HPDE6-E6E7 (cell line): ENCODE results near the gene CEACAM7.

Experiments
- DNase-seq: peaks from one replicate; pipeline ENCODE4 v3.0.0; 2011; ENCODE audit warnings: missing footprints; ENCODE audit errors: extremely low spot score

CEACAM7 gene

DNA sequence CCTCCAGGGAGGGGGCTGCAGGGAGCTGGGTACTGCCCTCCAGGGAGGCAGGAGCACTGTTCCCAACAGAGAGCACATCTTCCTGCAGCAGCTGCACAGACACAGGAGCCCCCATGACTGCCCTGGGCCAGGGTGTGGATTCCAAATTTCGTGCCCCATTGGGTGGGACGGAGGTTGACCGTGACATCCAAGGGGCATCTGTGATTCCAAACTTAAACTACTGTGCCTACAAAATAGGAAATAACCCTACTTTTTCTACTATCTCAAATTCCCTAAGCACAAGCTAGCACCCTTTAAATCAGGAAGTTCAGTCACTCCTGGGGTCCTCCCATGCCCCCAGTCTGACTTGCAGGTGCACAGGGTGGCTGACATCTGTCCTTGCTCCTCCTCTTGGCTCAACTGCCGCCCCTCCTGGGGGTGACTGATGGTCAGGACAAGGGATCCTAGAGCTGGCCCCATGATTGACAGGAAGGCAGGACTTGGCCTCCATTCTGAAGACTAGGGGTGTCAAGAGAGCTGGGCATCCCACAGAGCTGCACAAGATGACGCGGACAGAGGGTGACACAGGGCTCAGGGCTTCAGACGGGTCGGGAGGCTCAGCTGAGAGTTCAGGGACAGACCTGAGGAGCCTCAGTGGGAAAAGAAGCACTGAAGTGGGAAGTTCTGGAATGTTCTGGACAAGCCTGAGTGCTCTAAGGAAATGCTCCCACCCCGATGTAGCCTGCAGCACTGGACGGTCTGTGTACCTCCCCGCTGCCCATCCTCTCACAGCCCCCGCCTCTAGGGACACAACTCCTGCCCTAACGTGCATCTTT, 12.5 kb upstream of the CEACAM7 start:
- no peak for DNase-seq

DNA sequence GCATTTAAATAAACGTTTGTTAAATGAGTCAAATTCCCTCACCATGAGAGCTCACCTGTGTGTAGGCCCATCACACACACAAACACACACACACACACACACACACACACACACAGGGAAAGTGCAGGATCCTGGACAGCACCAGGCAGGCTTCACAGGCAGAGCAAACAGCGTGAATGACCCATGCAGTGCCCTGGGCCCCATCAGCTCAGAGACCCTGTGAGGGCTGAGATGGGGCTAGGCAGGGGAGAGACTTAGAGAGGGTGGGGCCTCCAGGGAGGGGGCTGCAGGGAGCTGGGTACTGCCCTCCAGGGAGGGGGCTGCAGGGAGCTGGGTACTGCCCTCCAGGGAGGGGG, 11.9 kb upstream of the CEACAM7 start:
- no peak for DNase-seq

- DNase-seq = peak; percentile 49
These were observed 11.3 kb upstream of the CEACAM7 start for GRCh38 chr19:41699231-41699967.

DNA sequence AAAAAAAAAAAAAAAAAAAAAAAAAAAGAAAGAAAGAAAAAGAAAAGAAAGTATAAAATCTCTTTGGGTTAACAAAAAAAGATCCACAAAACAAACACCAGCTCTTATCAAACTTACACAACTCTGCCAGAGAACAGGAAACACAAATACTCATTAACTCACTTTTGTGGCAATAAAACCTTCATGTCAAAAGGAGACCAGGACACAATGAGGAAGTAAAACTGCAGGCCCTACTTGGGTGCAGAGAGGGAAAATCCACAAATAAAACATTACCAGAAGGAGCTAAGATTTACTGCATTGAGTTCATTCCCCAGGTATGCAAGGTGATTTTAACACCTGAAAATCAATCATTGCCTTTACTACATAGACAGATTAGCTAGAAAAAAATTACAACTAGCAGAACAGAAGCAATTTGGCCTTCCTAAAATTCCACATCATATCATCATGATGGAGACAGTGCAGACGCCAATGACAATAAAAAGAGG, 10.7 kb upstream of the CEACAM7 start:
- no peak for DNase-seq

DNA sequence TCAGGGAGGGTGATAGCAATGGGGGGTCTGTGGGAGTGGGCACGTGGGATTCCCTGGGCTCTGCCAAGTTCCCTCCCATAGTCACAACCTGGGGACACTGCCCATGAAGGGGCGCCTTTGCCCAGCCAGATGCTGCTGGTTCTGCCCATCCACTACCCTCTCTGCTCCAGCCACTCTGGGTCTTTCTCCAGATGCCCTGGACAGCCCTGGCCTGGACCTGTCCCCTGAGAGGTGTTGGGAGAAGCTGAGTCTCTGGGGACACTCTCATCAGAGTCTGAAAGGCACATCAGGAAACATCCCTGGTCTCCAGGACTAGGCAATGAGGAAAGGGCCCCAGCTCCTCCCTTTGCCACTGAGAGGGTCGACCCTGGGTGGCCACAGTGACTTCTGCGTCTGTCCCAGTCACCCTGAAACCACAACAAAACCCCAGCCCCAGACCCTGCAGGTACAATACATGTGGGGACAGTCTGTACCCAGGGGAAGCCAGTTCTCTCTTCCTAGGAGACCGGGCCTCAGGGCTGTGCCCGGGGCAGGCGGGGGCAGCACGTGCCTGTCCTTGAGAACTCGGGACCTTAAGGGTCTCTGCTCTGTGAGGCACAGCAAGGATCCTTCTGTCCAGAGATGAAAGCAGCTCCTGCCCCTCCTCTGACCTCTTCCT, 9.3 kb upstream of the CEACAM7 start:
- DNase-seq = no peak

DNA sequence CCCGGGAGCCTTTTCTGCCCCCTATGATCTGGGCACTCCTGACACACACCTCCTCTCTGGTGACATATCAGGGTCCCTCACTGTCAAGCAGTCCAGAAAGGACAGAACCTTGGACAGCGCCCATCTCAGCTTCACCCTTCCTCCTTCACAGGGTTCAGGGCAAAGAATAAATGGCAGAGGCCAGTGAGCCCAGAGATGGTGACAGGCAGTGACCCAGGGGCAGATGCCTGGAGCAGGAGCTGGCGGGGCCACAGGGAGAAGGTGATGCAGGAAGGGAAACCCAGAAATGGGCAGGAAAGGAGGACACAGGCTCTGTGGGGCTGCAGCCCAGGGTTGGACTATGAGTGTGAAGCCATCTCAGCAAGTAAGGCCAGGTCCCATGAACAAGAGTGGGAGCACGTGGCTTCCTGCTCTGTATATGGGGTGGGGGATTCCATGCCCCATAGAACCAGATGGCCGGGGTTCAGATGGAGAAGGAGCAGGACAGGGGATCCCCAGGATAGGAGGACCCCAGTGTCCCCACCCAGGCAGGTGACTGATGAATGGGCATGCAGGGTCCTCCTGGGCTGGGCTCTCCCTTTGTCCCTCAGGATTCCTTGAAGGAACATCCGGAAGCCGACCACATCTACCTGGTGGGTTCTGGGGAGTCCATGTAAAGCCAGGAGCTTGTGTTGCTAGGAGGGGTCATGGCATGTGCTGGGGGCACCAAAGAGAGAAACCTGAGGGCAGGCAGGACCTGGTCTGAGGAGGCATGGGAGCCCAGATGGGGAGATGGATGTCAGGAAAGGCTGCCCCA, 8.5 kb upstream of the CEACAM7 start:
- DNase-seq = no peak

- no peak for DNase-seq
These were observed 7.7 kb upstream of the CEACAM7 start for GRCh38 chr19:41695745-41696144.

GRCh38 chr19:41694831-41695635, 7.0 kb upstream of the CEACAM7 start:
- no peak for DNase-seq

- no peak for DNase-seq
These were observed 6.1 kb upstream of the CEACAM7 start for GRCh38 chr19:41694196-41694595.

GRCh38 chr19:41691268-41691970, 3.3 kb upstream of the CEACAM7 start:
- no peak for DNase-seq

- DNase-seq = no peak
These were observed 2.7 kb upstream of the CEACAM7 start for GRCh38 chr19:41690801-41691065.

- DNase-seq = no peak
These were observed 2.1 kb upstream of the CEACAM7 start for GRCh38 chr19:41689993-41690800.

- DNase-seq = no peak
These were observed 617 bp upstream of the CEACAM7 start for GRCh38 chr19:41688687-41689086.

DNA sequence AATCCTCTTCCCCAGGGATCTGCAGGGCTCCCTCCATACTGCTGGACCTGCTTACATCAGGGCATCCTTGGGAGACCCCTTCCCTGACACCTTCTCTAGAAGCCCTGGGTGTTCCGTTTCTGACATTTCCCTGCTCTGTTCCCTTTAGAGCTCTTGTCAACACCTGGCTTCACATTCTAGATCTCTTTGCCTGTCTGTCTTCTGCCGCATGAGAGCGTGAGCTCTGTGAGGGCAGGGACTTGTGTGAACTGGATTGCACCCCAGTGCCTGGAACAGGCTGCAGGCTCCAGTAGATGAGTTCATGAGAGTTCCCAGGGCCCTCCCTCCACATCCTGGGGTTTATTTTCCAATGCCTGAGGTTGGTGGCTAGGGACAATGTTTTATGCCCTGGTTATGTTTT, 651 bp downstream of the CEACAM7 start:
- DNase-seq = no peak

- no peak for DNase-seq
These were observed 5.6 kb downstream of the CEACAM7 start for GRCh38 chr19:41682437-41682836.

- DNase-seq = no peak
These were observed 16.6 kb downstream of the CEACAM7 start for GRCh38 chr19:41671486-41671885.

DNA sequence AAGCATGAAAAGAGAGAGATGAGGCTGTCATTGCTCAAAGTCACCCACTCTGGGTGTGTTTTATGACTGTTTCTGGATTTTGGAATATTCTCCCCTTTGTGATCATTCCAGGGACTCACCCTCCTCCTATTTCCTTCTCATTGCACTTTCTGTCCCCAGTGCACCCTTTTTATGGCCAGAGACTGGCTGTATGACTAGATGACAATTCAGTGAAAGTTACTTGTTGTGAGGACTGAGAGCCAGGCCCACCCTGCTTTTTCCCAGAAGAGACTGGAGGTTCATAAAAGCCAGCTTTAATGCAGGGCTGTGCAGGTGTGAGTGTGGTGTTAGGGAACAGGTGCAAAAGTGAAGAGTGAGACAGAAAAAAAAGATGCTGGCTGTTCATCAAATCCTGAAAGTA, 17.3 kb downstream of the CEACAM7 start:
- DNase-seq = no peak

DNA sequence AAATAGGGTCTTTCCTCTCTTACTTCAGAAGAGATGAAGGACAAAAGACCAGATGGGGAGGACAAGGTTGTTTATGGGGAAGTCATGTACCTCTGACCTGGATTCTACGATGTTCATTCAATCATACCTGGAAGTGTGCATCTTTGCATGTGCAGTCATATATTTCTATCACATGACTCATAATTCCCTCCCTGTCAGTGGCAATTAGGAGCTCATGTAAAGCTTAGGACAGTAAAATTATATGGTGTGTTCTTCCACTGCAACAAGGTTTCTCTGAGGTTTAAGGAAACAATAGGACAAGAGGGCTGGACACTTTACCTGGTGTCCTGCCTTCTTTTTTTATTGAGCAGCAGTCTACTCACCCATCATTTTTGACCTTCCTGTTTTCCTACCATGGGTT, 19.8 kb downstream of the CEACAM7 start:
- DNase-seq = no peak

DNA sequence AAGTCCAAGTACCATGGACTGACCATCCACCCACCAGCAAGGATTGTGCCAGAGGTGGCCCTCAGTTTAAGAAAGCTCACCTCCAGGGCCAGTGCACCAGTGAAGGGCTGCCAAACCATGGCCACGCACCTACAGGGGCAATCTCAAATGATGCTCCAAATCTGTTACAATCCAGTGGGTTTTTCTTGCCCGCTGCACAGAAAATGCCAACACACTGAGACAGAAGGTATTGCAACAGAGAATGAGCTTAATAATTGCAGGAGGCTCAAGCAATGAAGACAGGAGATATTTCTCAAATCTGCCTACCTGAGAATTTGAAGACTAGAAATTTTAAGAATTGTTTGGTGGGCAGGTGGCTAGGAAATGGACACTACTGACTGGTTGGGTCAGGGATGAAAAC, 22.0 kb downstream of the CEACAM7 start:
- DNase-seq = no peak

DNA sequence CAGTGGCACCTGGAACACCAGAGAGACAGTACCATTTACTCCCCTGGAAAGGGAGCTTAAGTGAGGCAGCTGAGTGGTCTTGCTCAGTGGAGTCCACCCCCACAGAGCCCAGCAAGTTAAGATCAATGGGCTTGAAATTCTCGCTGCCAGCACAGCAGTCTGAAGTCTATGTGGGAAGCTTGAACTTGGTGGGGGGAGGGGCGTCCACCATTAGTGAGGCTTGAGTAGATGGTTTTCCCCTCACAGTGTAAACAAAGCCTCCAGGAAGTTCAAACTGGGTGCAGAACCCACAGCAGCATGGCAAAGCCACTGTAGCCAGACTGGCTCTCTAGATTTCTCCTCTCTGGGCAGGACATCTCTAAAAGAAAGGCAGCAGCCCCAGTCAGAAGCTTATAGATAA, 30.9 kb downstream of the CEACAM7 start:
- DNase-seq = no peak
